Muscle layer of colon (tissue), 2 donors: Measurements from ENCODE around the gene GPT2.

Experiments used
- H3K27ac ChIP-seq: one replicate; pipeline ENCODE4 v1.7.0; 2013; ENCODE audit warnings: low read depth, mild to moderate bottlenecking, low read length, moderate library complexity
- H3K27me3 ChIP-seq, 2 donors: one replicate each; pipeline ENCODE4 v1.7.0; 2013; ENCODE audit warnings: low read length in 2 of 2, mild to moderate bottlenecking in 2 of 2; ENCODE audit not compliant: insufficient read depth in 2 of 2, control insufficient read depth in 1 of 2
- H3K36me3 ChIP-seq: one replicate; pipeline ENCODE4 v1.7.0; 2013; ENCODE audit warnings: mild to moderate bottlenecking, low read length; ENCODE audit not compliant: insufficient read depth
- H3K4me1 ChIP-seq: one replicate; pipeline ENCODE4 v1.7.0; 2013; ENCODE audit warnings: mild to moderate bottlenecking, low read length; ENCODE audit not compliant: insufficient read depth
- H3K4me3 ChIP-seq, 2 donors: one replicate each; pipeline ENCODE4 v1.7.0; 2013; ENCODE audit warnings: low read length in 2 of 2, low read depth in 1 of 2, mild to moderate bottlenecking in 1 of 2, moderate library complexity in 1 of 2
- H3K9ac ChIP-seq: one replicate; pipeline ENCODE4 v1.7.0; 2013; ENCODE audit warnings: low read length
- H3K9me3 ChIP-seq: one replicate; pipeline ENCODE4 v1.7.0; 2013; ENCODE audit warnings: mild to moderate bottlenecking, low read length
- donor health status: abdominal sarcoma.
- donor health status: Adenocarcinoma of cecum.

GPT2 gene

DNA sequence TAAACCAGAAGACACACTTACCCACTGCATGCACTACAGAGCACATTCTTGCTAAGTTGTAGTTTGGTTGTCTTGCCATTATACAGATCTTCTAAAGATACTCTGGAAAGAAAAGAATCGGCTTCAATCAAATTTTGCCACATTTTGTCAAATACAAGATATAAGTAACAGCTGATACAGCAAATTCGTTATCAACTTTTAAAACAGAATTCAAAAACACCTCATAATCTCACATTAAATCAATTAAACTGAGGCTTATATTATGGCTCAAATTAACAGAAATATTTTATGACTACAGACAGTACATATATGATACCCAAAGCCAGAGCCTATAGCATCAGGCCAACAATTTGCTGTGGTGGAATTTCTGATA lies 83.9 kb downstream of the GPT2 start:
- H3K9ac ChIP-seq = no peak overlapping the region
- peaks cover 65% of the 10 kb centered on the region for H3K36me3 ChIP-seq
- H3K27ac ChIP-seq = no peak overlapping the region
- peaks cover 18% of the 10 kb centered on the region for H3K4me1 ChIP-seq
- H3K27me3 ChIP-seq = no peaks in the 10 kb centered on the region
- H3K4me3 ChIP-seq = no peak overlapping the region
- H3K9me3 ChIP-seq = no peaks in the 10 kb centered on the region

DNA sequence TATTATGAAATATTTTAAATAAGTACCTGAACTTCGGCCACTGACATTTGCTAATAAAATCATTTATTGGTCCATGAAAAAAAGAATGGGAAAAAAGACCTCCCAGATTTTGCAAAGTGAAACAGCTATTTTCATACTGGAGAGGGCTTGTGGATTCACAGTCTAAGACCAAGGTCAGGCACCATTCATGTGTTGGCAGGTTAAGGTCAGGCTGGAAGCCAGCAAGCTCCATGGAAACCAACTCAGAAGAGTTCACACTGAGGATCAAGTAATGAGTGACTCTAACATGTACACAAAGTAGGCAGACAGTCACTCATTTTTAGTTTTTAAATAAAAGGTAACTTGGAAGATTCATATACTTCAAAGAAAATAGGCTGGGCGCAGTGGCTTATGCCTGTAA lies 85.9 kb downstream of the GPT2 start:
- H3K4me3 ChIP-seq = no peak overlapping the region
- H3K4me1 ChIP-seq = peaks cover 23% of the 10 kb centered on the region
- H3K27me3 ChIP-seq = no peaks in the 10 kb centered on the region
- no peak overlapping the region for H3K9ac ChIP-seq
- no peaks in the 10 kb centered on the region for H3K9me3 ChIP-seq
- H3K27ac ChIP-seq = no peak overlapping the region
- H3K36me3 ChIP-seq = peaks cover 44% of the 10 kb centered on the region

DNA sequence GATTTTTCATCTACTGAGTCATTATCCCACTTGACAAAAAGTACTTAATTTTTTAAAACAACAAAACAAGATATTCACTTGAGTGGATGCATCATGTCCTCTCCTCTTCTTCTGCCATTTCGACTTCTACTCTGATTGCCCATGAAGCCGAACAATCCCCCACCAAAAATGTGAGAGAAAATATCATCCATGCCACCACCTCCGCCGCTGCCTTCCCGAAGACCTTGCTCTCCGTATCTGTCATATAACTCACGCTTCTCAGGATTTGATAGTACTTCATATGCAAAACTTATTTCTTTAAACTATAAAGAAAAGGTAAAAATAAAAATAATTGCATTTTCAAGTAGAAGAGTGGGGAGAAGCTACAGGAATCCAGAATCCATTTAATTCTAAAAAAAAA lies 87.1 kb downstream of the GPT2 start:
- Histone ChIP-seq H3K27me3 (no peaks in the 10 kb centered on the region), H3K36me3 (peaks cover 37% of the 10 kb centered on the region), H3K4me3 (no peak overlapping the region), H3K4me1 (peaks cover 23% of the 10 kb centered on the region), H3K9ac (no peak overlapping the region), H3K9me3 (no peaks in the 10 kb centered on the region), H3K27ac (no peak overlapping the region)

DNA sequence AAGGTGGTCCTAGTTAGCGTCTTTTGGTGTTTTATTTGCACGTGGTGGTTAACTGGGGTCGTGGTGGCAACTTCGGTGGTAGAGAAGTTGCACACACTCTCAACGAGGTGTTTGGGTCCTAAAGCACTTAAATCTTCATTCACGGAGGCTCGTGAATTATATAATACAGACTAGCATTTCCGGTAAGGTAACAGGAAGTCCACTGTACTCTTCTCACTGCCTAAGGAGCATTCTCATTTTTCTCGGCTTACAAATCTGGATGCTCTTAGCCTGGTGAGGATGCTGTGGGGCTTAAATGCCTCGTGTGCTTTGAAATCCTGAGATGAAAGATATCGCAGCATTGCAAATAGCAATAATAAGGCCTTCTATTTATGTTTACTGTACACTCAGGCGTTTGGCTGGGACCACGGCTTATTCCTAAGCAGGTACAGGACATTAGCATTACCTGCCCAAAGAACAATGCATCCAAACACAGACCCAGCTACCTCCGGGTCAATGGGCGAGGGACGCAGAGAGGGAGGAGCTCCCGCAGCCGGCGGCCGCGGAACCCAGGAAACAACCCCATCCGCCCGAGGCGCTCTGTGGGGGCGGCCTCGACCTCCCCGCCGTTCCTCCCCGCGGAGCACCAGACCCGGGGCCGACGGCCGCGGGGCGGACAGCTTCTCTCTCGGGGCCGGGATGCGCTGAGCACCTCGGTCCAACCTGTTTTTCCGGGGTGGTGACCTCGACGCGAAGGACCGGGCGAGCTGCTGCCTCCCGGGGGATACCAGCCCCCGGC lies 88.5 kb downstream of the GPT2 start:
- H3K9ac ChIP-seq = peak overlapping the region; percentile 74
- peak overlapping the region; percentile 97 for H3K27ac ChIP-seq
- H3K36me3 ChIP-seq = peaks cover 23% of the 10 kb centered on the region
- H3K9me3 ChIP-seq = no peaks in the 10 kb centered on the region
- peaks cover 23% of the 10 kb centered on the region for H3K4me1 ChIP-seq
- no peaks in the 10 kb centered on the region for H3K27me3 ChIP-seq
- H3K4me3 ChIP-seq = peak overlapping the region; percentile 76 to 90

DNA sequence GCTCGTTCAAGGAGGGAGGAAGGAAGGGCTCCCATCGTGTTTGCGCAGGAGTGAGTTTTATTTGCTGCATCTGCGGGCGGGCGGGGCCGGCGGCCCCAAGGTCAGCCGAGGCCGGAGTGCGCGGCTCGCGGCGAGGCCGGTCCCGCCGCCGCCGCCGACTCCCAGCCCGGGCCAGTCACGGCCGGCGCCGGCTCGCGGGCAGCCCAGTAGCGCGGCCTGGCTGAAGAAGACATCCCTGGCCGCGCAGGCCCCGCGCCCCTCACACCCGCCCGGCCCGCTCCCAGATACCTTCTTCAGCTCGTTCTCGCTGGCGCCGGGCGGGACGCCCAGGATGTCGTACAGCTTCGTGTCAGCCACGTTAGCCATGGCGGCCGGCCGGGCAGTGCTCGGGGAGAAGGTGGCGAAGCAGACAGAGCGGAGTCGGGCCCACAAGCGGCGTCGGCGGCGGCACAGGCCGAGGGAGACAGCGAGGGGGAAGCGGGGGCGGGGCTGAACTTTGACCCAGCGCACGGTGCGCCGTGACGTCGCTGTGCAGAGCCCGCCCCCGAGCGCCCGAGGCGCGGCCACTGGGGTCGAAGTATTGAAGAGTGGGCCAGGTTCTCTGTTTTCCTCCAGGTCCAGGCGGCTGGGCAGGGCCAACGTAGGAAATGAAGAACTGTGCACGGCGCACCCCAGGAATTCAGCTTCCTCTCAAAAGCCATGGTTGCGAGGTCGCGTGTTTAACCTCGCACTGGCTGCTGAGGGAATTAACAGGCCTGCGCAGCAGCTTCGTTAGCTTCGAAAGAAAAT lies 89.2 kb downstream of the GPT2 start, which contains the start of gene DNAJA2:
Gene DNAJA2 (minus strand): TSS at position 468 of the 789 bp plus-strand sequence. CDS start 102 bp downstream, at position 366.
- H3K27me3 ChIP-seq = no peaks in the 10 kb centered on the region
- H3K4me1 ChIP-seq = peaks cover 23% of the 10 kb centered on the region
- peak within 1 kb of the TSS; percentile 76 to 90 for H3K4me3 ChIP-seq
- peaks cover 16% of the 10 kb centered on the region for H3K36me3 ChIP-seq
- no peaks in the 10 kb centered on the region for H3K9me3 ChIP-seq
- peak within 1 kb of the TSS; percentile 74 for H3K9ac ChIP-seq
- H3K27ac ChIP-seq = peak within 1 kb of the TSS; percentile 99

DNA sequence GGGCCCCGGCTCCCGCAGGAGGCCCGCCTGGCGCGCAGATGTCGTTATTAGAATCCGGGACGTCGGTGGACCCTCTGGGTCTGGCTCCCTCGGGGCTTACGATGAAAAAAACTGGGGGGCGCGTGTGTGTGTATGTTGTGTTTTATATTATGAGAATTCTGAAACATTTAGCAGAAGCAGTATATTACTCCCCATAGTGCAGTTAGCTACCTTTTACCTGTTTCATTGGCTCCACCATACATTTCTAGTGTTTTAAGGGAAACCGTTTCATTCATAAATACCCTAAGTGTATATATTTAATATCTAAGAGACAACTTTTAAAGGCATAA lies 89.8 kb downstream of the GPT2 start:
- Histone ChIP-seq H3K4me3 (peak overlapping the region; percentile 76 to 90), H3K36me3 (peaks cover 10% of the 10 kb centered on the region), H3K27ac (peak overlapping the region; percentile 99), H3K9ac (peak overlapping the region; percentile 57), H3K27me3 (no peaks in the 10 kb centered on the region), H3K9me3 (no peaks in the 10 kb centered on the region), H3K4me1 (peaks cover 23% of the 10 kb centered on the region)

DNA sequence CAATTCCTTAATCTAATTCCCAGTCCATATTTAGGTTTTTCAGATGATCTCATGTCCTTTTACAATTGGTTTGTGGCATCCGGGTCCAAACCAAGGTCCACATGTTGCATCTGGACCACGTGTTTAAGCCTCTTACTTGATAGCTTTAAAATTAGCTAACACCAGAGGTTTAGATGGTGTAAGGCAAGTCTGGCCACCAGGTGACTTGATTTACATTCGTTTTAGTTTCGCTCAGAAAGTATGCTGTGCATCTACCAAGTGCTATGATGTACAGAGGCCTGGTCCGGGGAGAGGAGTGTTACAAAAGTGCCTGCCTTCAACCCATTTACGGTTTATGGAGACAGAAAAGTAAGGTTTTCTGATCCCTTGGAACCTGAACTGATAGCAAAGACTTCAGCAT lies 90.2 kb downstream of the GPT2 start:
- Histone ChIP-seq H3K9me3 (no peaks in the 10 kb centered on the region), H3K4me3 (peak overlapping the region; percentile 76 to 90), H3K4me1 (peaks cover 23% of the 10 kb centered on the region), H3K36me3 (peaks cover 6% of the 10 kb centered on the region), H3K9ac (peak overlapping the region; percentile 57), H3K27me3 (no peaks in the 10 kb centered on the region), H3K27ac (peak overlapping the region; percentile 99)

DNA sequence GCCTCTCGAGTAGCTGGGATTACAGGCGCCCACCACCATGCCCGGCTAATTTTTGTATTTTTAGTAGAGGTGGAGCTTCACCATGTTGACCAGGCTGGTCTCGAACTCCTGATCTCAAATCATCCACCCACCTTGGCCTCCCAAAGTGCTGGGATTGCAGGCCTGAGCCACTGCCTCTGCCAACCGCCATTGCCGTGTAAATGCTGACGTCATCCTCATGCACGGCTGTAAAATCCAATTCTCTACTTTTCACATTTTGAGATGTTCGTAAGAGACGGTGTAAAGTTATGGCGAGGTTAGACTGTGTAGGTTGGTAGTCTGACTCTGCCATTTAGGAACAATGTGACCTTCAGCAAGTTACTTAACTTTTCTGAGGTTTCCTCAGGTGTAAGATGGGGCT lies 91.0 kb downstream of the GPT2 start:
- Histone ChIP-seq H3K27me3 (no peaks in the 10 kb centered on the region), H3K36me3 (peaks cover 2% of the 10 kb centered on the region), H3K4me1 (peaks cover 18% of the 10 kb centered on the region), H3K9ac (no peak overlapping the region), H3K9me3 (no peaks in the 10 kb centered on the region), H3K4me3 (no peak overlapping the region), H3K27ac (no peak overlapping the region)

DNA sequence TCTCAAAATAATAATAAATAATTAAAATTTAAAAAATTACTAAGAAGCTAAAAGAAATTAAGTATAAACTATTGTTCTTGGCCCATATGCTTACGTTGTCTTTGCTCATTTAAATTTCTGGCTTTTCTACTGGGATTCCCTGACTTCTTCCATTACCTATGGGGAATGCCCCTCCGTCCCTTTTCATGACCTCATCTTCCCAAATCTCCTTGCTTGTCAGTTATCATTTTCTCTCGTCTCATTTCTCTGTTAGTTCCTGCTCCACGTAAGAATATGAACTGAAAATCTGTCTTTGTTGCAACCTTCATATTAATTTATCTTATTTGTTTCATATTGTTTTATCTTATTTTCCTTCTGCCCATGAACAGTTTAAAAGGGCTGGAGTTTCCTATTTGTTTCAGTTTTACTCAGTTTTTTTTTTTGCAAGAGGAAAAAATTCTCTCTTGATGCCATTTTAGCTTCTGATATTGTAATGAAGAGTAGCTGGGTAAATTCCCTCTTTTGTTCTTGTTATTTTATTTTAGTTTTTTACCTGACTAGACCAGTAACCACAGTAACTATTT lies 91.8 kb downstream of the GPT2 start:
- H3K9ac ChIP-seq = no peak overlapping the region
- H3K27ac ChIP-seq = no peak overlapping the region
- H3K36me3 ChIP-seq = no peaks in the 10 kb centered on the region
- no peaks in the 10 kb centered on the region for H3K9me3 ChIP-seq
- H3K4me1 ChIP-seq = peaks cover 15% of the 10 kb centered on the region
- no peak overlapping the region for H3K4me3 ChIP-seq
- H3K27me3 ChIP-seq = no peaks in the 10 kb centered on the region

DNA sequence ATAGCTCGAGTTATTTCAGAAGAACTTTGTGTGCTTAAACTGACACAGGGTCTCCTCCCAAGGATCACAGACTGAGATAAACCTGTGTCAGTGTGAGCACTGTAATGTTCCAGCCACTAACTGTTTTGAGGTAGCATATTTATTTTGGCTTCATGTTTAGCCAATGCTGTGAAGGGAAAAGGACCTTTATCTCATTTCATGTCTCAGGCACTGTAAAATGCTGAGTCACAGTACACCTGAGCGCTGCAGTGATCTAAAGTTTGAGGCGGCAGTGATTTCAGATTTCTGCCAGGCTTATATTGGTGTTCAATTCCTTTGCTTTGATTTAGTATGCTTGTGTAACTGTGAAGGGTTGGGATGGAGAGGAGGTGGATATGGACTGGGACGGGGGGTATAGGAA lies 92.4 kb downstream of the GPT2 start:
- H3K27ac ChIP-seq = no peak overlapping the region
- no peak overlapping the region for H3K9ac ChIP-seq
- no peaks in the 10 kb centered on the region for H3K36me3 ChIP-seq
- H3K4me1 ChIP-seq = peaks cover 14% of the 10 kb centered on the region
- no peak overlapping the region for H3K4me3 ChIP-seq
- H3K27me3 ChIP-seq = no peaks in the 10 kb centered on the region
- H3K9me3 ChIP-seq = no peaks in the 10 kb centered on the region
